Activated T-cell treated with anti-CD3 and anti-CD28 coated beads, Interleukin-2, amount 50 U/mL, for 48 hours (primary cell): ENCODE measurements around the gene ASXL2.
"Not testable (repeated sequence)": the region's sequence is repeated elsewhere in the genome, so short reads cannot be mapped to it uniquely, and the experiment has no call there.

Experiments
- DNase-seq, 2 experiments: peaks; one replicate each; pipeline ENCODE4 v3.0.0-alpha.2; 2020

ASXL2 gene

DNA sequence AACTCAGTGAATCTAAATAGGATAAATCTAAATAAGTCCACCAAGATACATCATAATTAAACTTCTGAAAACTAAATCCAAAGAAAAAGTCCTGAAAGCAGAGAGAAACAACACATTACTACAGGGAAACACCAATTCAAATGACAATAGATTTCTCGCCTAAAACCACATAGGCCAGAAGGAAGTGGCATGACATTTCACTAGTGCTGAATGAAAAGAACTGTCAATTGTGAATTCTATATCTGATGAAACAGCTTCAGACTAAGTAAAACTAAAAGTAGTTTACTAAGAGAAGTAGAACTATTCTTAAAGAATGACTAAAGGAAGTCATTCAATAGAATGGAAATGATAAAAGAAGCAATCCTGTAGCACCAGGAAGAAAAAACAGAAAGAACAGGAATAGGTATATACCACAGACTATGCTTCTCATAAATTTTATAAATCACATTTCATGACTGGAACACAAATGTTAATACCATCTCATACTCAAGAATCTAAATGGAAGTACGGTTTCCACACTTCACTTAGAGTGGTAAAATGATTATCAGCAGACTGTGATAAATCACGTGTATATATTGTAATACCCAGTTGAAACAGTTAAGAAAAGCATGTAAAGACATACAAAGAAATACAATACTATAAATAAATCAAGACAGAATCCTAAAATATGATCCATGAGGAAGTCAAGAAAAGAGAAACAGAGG lies 46.4 kb downstream of the ASXL2 start:
- DNase-seq, result no peak

DNA sequence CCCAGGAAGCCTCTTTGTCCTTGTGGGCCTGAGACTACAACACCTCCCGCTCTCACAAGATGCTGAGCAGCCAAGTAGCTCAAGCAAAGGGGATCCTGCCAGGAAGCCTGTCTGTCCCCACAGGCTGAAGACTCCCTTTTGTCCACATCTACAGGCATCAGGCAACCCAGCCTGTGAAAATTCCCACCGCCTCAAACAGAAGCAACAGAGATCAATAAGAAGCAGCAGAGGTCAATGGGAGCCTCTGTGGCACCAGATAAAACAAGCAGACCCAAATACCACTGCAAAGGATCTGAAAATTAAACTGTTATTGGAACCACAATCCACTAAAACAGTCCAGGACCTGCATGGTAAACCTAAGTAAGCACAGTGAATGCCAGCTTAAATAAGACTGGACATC lies 48.5 kb downstream of the ASXL2 start:
- DNase-seq, result no peak

DNA sequence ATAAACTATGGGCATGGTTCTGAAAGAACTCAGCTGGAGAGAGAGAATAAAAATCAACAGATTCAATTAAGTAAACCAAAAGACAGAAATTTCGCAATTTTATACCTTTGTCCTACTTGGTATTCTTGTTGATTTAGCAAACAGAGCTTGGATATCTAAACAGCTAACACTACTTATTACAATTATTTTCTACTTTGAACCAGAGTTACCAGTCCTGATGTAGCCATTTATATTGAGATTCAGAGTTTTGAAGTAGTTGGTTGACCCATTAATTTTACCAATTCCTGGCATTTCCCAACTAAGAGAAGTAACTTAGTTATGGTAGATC lies 48.9 kb downstream of the ASXL2 start:
- no peak for DNase-seq

GRCh38 chr2:25828532-25829376 lies 49.5 kb downstream of the ASXL2 start:
- not testable (repeated sequence) for DNase-seq

DNA sequence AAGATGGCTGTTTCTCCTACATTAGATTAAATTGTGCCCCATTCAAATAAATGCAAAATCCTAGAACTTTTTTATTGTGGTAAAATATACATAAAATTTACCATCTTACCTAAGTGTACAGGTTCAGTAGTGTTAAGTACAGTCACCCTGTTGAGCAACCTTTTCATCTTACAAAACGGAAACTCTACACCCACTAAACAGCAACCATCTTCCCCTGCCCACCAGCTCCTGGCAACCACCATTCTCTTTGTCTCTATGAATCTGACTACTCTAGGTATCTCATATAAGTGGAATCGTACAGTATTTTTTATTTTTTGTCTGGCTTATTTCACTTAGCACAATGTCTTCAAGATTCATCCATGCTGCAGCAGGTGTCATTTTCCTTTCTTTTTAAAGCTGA lies 53.0 kb downstream of the ASXL2 start:
- DNase-seq, result peak; percentile 52 to 61

GRCh38 chr2:25824718-25825117 lies 53.6 kb downstream of the ASXL2 start:
- no peak for DNase-seq

- DNase-seq, result no peak
Measured at GRCh38 chr2:25824216-25824615, 54.1 kb downstream of the ASXL2 start.

GRCh38 chr2:25822190-25823117 lies 55.8 kb downstream of the ASXL2 start:
- peak; percentile 75 to 82 for DNase-seq

- DNase-seq, result no peak
Measured at GRCh38 chr2:25821225-25822056, 56.8 kb downstream of the ASXL2 start.

DNA sequence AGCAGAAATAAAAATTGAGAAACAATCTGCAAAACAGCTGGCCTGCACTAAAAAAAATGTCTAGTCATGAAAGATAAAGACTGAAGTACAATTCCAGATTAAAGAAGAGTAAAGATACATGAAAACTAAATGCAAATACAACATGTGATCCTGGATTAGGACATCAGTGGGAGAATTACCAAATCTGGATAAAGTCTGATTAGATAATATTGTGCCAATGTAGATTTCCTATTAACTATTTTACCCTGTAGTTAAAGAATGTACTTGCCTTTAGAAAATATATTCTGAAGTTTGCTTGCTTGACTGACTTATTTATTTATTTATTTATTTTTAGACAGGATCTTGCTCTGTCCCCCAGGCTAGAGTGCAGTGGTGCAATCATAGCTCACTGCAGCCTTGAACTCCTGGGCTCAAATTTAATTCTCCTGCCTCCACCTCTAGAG lies 58.7 kb downstream of the ASXL2 start:
- no peak for DNase-seq

DNA sequence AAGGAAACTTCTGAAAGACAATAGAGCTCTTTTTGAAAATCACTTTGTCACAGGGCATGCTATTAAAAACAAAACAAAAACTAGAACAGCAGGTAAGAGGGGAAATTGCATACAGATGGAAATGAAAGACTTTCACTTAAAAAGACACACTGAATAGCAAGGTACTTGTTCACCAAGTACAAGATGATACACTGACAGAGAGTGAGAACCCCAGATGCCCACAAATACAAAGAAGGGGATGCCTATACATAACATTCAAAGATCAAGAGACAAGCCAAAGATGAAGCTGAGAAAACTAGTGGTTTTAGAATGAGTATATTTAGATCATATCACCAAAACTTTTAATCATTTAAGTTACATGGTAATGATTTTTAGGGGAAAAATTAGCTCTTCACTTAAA lies 60.7 kb downstream of the ASXL2 start:
- no peak for DNase-seq

DNA sequence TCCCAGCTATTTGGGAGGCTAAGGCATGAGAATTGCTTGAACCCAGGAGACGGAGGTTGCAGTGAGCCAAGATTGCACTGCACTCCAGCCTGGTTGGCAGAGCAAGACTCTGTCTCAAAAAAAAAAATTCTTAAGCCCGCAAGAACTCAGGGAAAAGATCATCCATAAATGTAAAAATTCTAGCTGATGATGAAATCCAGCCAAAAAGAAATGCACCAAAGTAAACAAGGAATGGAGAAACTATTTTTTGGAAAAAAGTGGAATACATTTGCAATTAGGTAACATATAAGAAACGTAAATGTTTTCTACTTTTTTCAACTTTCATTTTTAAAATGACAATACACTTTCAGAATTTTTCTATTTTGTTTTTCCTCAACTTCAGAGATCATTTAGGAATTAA lies 61.3 kb downstream of the ASXL2 start:
- no peak for DNase-seq

GRCh38 chr2:25816249-25816648 lies 62.0 kb downstream of the ASXL2 start:
- DNase-seq, result no peak

DNA sequence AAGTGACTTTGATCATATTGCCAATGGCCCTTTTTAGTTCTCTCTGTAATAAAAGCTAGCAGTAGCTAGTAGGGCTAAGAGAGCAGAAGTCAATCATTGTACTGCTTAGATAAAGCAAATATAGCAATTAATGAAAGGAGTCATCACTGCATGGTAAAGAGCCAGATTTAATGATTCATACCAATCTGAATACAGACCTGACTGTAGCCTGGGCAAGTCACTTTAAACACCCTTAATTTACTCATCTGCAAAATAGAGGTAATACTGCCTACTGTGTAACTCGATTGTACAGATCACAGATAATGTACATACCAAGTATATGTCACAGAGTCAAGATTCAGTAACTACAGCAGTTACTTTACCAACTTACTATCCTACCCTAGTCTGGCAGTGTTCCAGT lies 63.6 kb downstream of the ASXL2 start:
- no peak for DNase-seq

DNA sequence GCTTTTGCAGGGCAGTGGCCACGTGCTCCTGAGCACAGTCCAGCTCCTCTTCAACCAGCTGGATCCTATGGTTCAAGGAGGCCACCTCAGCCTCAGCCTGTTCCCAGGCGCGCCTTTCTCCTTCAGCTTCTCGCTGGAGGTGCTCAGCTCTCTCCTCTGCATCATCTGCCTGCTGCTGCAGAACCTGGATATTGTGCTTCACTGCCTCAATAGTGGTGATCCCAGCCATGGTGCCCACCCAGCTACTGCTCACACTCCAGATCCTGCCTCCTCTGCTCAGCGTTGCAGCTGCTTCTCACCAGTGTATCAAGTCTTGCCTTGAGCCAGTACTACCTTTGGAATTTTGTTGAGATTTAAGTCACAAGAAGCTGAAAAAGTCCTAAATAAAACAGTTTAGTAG lies 67.9 kb downstream of the ASXL2 start:
- no peak for DNase-seq

- DNase-seq, result no peak
Measured at GRCh38 chr2:25809646-25810045, 68.6 kb downstream of the ASXL2 start.

GRCh38 chr2:25808006-25808383 lies 70.3 kb downstream of the ASXL2 start:
- DNase-seq, result no peak

- DNase-seq, result no peak
Measured at GRCh38 chr2:25806941-25807340, 71.3 kb downstream of the ASXL2 start.

DNA sequence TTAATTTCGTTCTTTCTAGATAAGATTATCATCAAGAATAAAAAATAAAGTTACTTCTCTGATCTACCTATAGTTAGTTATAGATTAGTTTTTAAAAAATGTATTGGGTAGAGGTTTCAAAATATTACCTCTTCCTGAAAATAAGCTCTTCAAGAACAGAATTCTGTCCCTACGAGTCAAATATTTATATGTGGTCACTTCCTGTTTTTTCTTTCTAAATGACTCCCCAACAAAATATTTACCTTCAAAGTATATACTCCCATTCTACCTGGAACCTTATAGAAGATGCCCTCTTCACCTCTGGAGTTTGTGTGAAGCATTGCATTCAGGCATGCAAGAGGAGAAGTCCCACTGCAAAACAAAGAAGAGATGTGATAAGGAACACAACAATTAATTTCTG lies 72.3 kb downstream of the ASXL2 start:
- no peak for DNase-seq

DNA sequence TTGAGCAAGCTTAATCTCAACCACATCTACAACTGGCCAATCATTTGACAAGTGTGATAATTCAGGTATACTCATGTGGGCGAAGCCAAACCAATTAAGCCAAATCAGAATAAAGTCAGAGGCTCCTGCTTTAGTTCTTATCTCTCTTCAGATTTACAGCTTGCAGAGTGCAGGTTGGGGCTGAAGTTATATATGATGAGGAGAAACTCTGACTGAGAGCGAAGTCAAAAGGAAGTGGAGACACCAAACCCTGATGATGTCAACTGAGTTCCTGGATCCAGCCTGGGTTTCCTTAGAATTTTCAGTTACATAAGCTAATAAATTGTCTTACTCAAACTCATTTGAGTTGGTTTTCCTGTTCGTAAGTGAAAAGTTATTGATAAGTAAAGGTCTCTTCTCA lies 73.9 kb downstream of the ASXL2 start:
- no peak for DNase-seq

GRCh38 chr2:25799301-25799700 lies 79.0 kb downstream of the ASXL2 start:
- no peak for DNase-seq
